ENCODE measurements around the gene COL8A1.

The COL8A1 gene

GRCh38 chr3:99843590-99844258, 205.3 kb downstream of the COL8A1 start:
- no peaks in the 10 kb centered on the region for H3K4me1 ChIP-seq (ENCODE audit: control insufficient read depth, insufficient read depth, low read length, poor library complexity, severe bottlenecking)
- H3K27ac ChIP-seq (ENCODE audit: insufficient read depth, low read length, poor library complexity, severe bottlenecking): no peak overlapping the region
- H3K4me3 ChIP-seq (ENCODE audit: insufficient read depth, low read depth, low read length, poor library complexity, severe bottlenecking): no peak overlapping the region
- no peaks in the 10 kb centered on the region for H3K27me3 ChIP-seq (replicated peaks; ENCODE audit: control insufficient read depth, insufficient read depth, low read length, poor library complexity, severe bottlenecking)
- no peaks in the 10 kb centered on the region for H3K36me3 ChIP-seq (ENCODE audit: control insufficient read depth, insufficient read depth, low read length)
- no peaks in the 10 kb centered on the region for H3K9me3 ChIP-seq (ENCODE audit: control insufficient read depth, low read length)
- DNase-seq: no peak

DNA sequence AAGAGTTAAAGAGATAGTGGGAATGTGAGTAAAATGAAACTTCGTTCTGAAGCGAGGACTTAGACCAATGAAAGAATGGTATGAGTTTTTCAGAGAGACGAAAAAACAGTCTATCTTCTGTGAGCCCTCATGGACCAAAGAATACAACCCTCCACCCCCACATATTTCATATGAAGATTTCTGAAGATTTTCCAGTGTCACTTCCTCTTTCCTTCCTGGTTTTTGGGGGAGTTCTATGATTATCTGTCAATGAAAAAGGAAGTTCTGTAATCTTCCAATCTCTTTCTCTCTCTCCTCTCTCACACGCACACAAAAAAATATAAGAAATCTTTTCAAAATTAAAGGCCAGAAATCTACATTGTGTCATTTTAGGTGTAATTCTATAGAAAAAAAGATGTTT, 206.9 kb downstream of the COL8A1 start:
- DNase-seq: no peak
- no peak overlapping the region for H3K4me3 ChIP-seq (ENCODE audit: insufficient read depth, low read depth, low read length, poor library complexity, severe bottlenecking)
- no peaks in the 10 kb centered on the region for H3K4me1 ChIP-seq (ENCODE audit: control insufficient read depth, insufficient read depth, low read length, poor library complexity, severe bottlenecking)
- H3K27me3 ChIP-seq (replicated peaks; ENCODE audit: control insufficient read depth, insufficient read depth, low read length, poor library complexity, severe bottlenecking): no peaks in the 10 kb centered on the region
- no peak overlapping the region for H3K27ac ChIP-seq (ENCODE audit: insufficient read depth, low read length, poor library complexity, severe bottlenecking)
- H3K36me3 ChIP-seq (ENCODE audit: control insufficient read depth, insufficient read depth, low read length): no peaks in the 10 kb centered on the region
- no peaks in the 10 kb centered on the region for H3K9me3 ChIP-seq (ENCODE audit: control insufficient read depth, low read length)

DNA sequence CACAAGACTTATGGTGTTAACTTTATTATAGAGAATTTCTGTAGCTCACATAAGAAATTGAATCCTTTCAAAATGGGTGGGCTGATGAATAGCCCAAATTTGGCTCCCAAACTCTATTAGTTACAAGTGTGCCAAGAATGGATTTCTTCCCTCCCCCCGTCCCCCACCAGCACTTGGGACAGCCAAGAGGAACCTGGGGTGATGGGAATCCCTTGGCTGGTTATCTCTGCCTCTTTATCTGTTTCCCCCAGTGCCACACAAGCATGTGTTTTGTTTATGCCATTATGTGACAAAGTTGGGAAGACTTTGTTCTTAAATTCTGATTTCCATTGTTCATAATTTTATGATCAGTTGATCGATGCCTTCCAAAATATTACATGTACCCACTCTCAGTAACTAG, 207.6 kb downstream of the COL8A1 start:
- DNase-seq: no peak
- no peaks in the 10 kb centered on the region for H3K27me3 ChIP-seq (replicated peaks; ENCODE audit: control insufficient read depth, insufficient read depth, low read length, poor library complexity, severe bottlenecking)

GRCh38 chr3:99846477-99847160, 208.2 kb downstream of the COL8A1 start:
- Histone ChIP-seq H3K27me3 (replicated peaks; ENCODE audit: control insufficient read depth, insufficient read depth, low read length, poor library complexity, severe bottlenecking) (no peaks in the 10 kb centered on the region), H3K27ac (ENCODE audit: insufficient read depth, low read length, poor library complexity, severe bottlenecking) (no peak overlapping the region), H3K4me3 (ENCODE audit: insufficient read depth, low read depth, low read length, poor library complexity, severe bottlenecking) (no peak overlapping the region), H3K36me3 (ENCODE audit: control insufficient read depth, insufficient read depth, low read length) (no peaks in the 10 kb centered on the region), H3K9me3 (ENCODE audit: control insufficient read depth, low read length) (no peaks in the 10 kb centered on the region), H3K4me1 (ENCODE audit: control insufficient read depth, insufficient read depth, low read length, poor library complexity, severe bottlenecking) (no peaks in the 10 kb centered on the region)
- DNase-seq: no peak

More for the DNA sequence above, 207.6 kb downstream of the COL8A1 start:
- Histone ChIP-seq H3K4me1 (ENCODE audit: control insufficient read depth, insufficient read depth, low read length, poor library complexity, severe bottlenecking) (no peaks in the 10 kb centered on the region), H3K27ac (ENCODE audit: insufficient read depth, low read length, poor library complexity, severe bottlenecking) (no peak overlapping the region), H3K36me3 (ENCODE audit: control insufficient read depth, insufficient read depth, low read length) (no peaks in the 10 kb centered on the region), H3K4me3 (ENCODE audit: insufficient read depth, low read depth, low read length, poor library complexity, severe bottlenecking) (no peak overlapping the region), H3K9me3 (ENCODE audit: control insufficient read depth, low read length) (no peaks in the 10 kb centered on the region)

- H3K27ac ChIP-seq (ENCODE audit: insufficient read depth, low read length, poor library complexity, severe bottlenecking): no peak overlapping the region
- no peaks in the 10 kb centered on the region for H3K4me1 ChIP-seq (ENCODE audit: control insufficient read depth, insufficient read depth, low read length, poor library complexity, severe bottlenecking)
- no peaks in the 10 kb centered on the region for H3K9me3 ChIP-seq (ENCODE audit: control insufficient read depth, low read length)
- no peak for DNase-seq
- H3K36me3 ChIP-seq (ENCODE audit: control insufficient read depth, insufficient read depth, low read length): no peaks in the 10 kb centered on the region
- H3K27me3 ChIP-seq (replicated peaks; ENCODE audit: control insufficient read depth, insufficient read depth, low read length, poor library complexity, severe bottlenecking): no peaks in the 10 kb centered on the region
- H3K4me3 ChIP-seq (ENCODE audit: insufficient read depth, low read depth, low read length, poor library complexity, severe bottlenecking): no peak overlapping the region
These were observed 210.0 kb downstream of the COL8A1 start for GRCh38 chr3:99848433-99848832.
